ENCODE data around the gene FBLN1.
"Not testable (repeated sequence)": the region's sequence is repeated elsewhere in the genome, so short reads cannot be mapped to it uniquely, and the experiment has no call there.

Gene FBLN1

GRCh38 chr22:45590262-45590661 is 87.6 kb downstream of the FBLN1 start:
- in situ Hi-C loops (cut with MboI; ENCODE audit: low pct_unique_long_range_greater_than_20kb, low sequenced_read_pairs, unreplicated experiment), result no loop called here
- DNase-seq (ENCODE audit: low spot score), result no peak
- TF ChIP-seq CTCF (IDR thresholded peaks at IDR 0.05; ENCODE audit: extremely low read depth, insufficient read depth, missing control alignments), result no peak

DNA sequence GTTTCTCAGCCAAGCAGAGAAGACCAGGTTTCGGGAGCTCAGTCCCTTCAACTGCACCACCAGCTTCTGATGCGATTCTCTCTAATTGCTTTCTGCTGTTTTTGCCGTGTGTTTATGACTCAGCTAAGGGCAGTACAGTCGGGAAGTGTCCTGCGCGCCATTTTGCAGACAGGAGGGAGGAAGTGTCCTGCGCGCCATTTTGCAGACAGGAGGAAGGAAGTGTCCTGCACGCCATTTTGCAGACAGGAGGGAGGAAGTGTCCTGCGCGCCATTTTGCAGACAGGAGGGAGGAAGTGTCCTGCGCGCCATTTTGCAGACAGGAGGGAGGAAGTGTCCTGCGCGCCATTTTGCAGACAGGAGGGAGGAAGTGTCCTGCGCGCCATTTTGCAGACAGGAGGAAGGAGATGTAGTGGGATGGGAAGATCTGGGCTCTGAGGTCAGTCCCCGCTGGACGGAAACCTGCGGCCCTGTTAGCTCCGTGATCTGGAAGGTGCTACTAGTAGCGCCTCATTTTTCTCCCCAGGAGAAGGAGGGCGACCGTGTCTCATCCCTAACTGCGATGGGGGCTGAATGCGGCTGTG is 89.0 kb downstream of the FBLN1 start:
- in situ Hi-C loops (cut with MboI; ENCODE audit: low pct_unique_long_range_greater_than_20kb, low sequenced_read_pairs, unreplicated experiment); DNase-seq (ENCODE audit: low spot score): not testable (repeated sequence)

GRCh38 chr22:45594123-45594941 is 91.6 kb downstream of the FBLN1 start:
- TF ChIP-seq CTCF (IDR thresholded peaks at IDR 0.05; ENCODE audit: extremely low read depth, insufficient read depth, missing control alignments), result no peak
- in situ Hi-C loops (cut with MboI; ENCODE audit: low pct_unique_long_range_greater_than_20kb, low sequenced_read_pairs, unreplicated experiment), result no loop called here

GRCh38 chr22:45597460-45598192 is 94.9 kb downstream of the FBLN1 start:
- no peak for TF ChIP-seq CTCF (IDR thresholded peaks at IDR 0.05; ENCODE audit: extremely low read depth, insufficient read depth, missing control alignments)
- no peak for DNase-seq (ENCODE audit: low spot score)
- in situ Hi-C loops (cut with MboI; ENCODE audit: low pct_unique_long_range_greater_than_20kb, low sequenced_read_pairs, unreplicated experiment), result no loop called here

More at GRCh38 chr22:45594123-45594941, 91.6 kb downstream of the FBLN1 start:
- no peak for DNase-seq (ENCODE audit: low spot score)

DNA sequence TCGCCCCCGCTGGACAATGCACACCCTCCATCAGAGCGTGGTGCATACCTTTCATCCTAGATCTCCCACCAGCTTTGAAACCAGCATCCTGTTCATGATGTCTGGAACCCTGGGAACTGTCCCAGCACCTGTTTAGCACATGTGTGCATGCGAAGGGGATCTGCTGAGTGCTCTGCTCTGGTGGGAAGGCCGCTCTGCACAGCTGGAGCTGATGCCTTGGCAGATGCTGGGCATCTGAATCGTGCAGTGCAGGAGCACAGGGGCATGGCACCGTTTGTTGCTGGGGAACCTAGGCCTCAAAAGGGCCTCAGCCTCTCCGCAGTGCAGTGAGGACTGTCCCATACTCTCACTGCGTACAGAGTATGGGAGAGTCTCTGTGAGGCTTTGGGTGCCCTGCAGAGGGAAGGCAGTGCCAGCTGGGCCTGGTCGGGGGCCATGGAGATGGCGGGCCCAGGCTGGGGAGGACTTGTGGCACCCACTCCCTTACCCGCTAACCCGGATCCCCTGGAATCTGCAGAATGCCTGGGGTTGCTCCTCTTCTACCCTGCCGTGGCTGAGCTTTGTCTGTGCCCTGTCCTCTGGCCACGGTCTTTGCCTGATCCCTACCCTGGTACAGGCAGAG is 96.0 kb downstream of the FBLN1 start:
- no peak for TF ChIP-seq CTCF (IDR thresholded peaks at IDR 0.05; ENCODE audit: extremely low read depth, insufficient read depth, missing control alignments)
- DNase-seq (ENCODE audit: low spot score), result no peak
- in situ Hi-C loops (cut with MboI; ENCODE audit: low pct_unique_long_range_greater_than_20kb, low sequenced_read_pairs, unreplicated experiment), result no loop called here

GRCh38 chr22:45599836-45600577 is 97.3 kb downstream of the FBLN1 start:
- no peak for DNase-seq (ENCODE audit: low spot score)
- no peak for TF ChIP-seq CTCF (IDR thresholded peaks at IDR 0.05; ENCODE audit: extremely low read depth, insufficient read depth, missing control alignments)
- in situ Hi-C loops (cut with MboI; ENCODE audit: low pct_unique_long_range_greater_than_20kb, low sequenced_read_pairs, unreplicated experiment), result no loop called here
